HCT116 (cell line): ENCODE measurements around the gene FARP1. TPM values are rescaled to one million over a fixed set of nuclear protein-coding genes. Genes with fewer than 3 reads are reported as not detected.

Experiments used
- ATAC-seq: fragments of 200-7000 bp; cut with Tn5 transposase; 2 replicates; pipeline ENCODE4 v1.9.1; 2020; ENCODE audit warnings: mild to moderate bottlenecking, moderate library complexity
- BruUV-seq: library from RNA; stranded (reverse); fragments of 400-500 nt; replicated peaks from 2 replicates; lab custom pipeline; 2021; lab: Mats Ljungman, UMichigan
- CTCF ChIA-PET: fragments of 300-600 bp; sonication (Branson Sonifier 250); formaldehyde crosslinking; loops from one replicate; lab custom pipeline; 2021; ENCODE audit warnings: antibody characterized with exemption; lab: Charles Lee
- POLR2A ChIA-PET: fragments of 300-600, 350-600 bp; sonication (Branson Sonifier 250); formaldehyde crosslinking; loops from one replicate; lab custom pipeline; 2021; ENCODE audit warnings: antibody characterized with exemption; lab: Charles Lee
- RAD21 ChIA-PET, 2 experiments: fragments of 300-600 bp; sonication (Branson Sonifier 250); formaldehyde crosslinking; loops; one replicate each; lab custom pipeline; 2023; ENCODE audit warnings: low total read pairs in 2 of 2; ENCODE audit not compliant: uncharacterized antibody in 2 of 2, unreplicated experiment in 2 of 2, low non-redundant PET in 1 of 2; lab: Charles Lee
- DNase-seq: peaks from one replicate; pipeline ENCODE4 v3.0.0-alpha.2; 2010; ENCODE audit warnings: low read depth, low spot score
- H2AFZ ChIP-seq: fragments of 200-600 bp; shearing (Covaris generic), sonication (generic); 2 replicates; pipeline ENCODE4 v1.6.1; 2017; ENCODE audit warnings: low read depth, mixed run types, mixed read lengths, antibody characterized with exemption, low read length; ENCODE audit not compliant: poor library complexity, severe bottlenecking
- H3K27ac ChIP-seq: 2 replicates; pipeline ENCODE4 v1.5.1; 2012; ENCODE audit warnings: low read depth, low read length
- H3K27me3 ChIP-seq: fragments of 200-600 bp; sonication (generic); 2 replicates; pipeline ENCODE4 v1.6.1; 2016; ENCODE audit warnings: mixed run types, low read length, mixed read lengths; ENCODE audit not compliant: insufficient read depth
- H3K36me3 ChIP-seq, 2 experiments: fragments of 200-500 bp in 1 of 2; fragments of 200-600 bp in 1 of 2; sonication (Bioruptor generic) in 1 of 2; sonication (generic) in 1 of 2; 2 replicates each; pipeline versions ENCODE4 v1.5.1 to v1.6.1; 2014 to 2016; ENCODE audit warnings: low read length in 2 of 2, inconsistent platforms in 1 of 2, mixed read lengths in 1 of 2, mixed run types in 1 of 2; ENCODE audit not compliant: insufficient read depth in 2 of 2, control insufficient read depth in 1 of 2
- H3K4me1 ChIP-seq, 2 experiments: fragments of 200-600 bp in 1 of 2; sonication (generic) in 1 of 2; 2 replicates each; pipeline versions ENCODE4 v1.5.1 to v1.6.1; 2012 to 2017; ENCODE audit warnings: low read length in 2 of 2, inconsistent platforms in 1 of 2, mild to moderate bottlenecking in 1 of 2, mixed read lengths in 1 of 2, mixed run types in 1 of 2, moderate library complexity in 1 of 2; ENCODE audit not compliant: insufficient read depth in 2 of 2, control insufficient read depth in 1 of 2
- H3K4me2 ChIP-seq: fragments of 200-600 bp; sonication (generic); 2 replicates; pipeline ENCODE4 v1.6.1; 2017; ENCODE audit warnings: mixed run types, low read length, mixed read lengths
- H3K4me3 ChIP-seq, 2 experiments: fragments of 200-600 bp in 1 of 2; sonication (generic) in 1 of 2; replicated peaks in 1 of 2; 2 replicates each; pipeline ENCODE4 v1.5.1; 2011 to 2016; ENCODE audit warnings: low read length in 2 of 2, control low read depth in 1 of 2, low read depth in 1 of 2, mild to moderate bottlenecking in 1 of 2, mixed read lengths in 1 of 2, mixed run types in 1 of 2
- H3K79me2 ChIP-seq: fragments of 200-600 bp; sonication (generic); 2 replicates; pipeline ENCODE4 v1.6.1; 2017; ENCODE audit warnings: mild to moderate bottlenecking, mixed run types, low read length, moderate library complexity, mixed read lengths; ENCODE audit not compliant: insufficient read depth
- H3K9ac ChIP-seq: fragments of 200-600 bp; sonication (generic); 2 replicates; pipeline ENCODE4 v1.6.1; 2016; ENCODE audit warnings: low read length, mixed read lengths
- H3K9me2 ChIP-seq: fragments of 200-600 bp; sonication (generic), shearing (Covaris generic); 2 replicates; pipeline ENCODE4 v1.6.1; 2017; ENCODE audit warnings: mixed run types, mild to moderate bottlenecking, moderate library complexity; ENCODE audit not compliant: insufficient read depth
- H3K9me3 ChIP-seq, 2 experiments: fragments of 200-500 bp in 1 of 2; fragments of 200-600 bp in 1 of 2; sonication (Bioruptor generic) in 1 of 2; sonication (generic) in 1 of 2; 2 replicates each; pipeline ENCODE4 v1.6.1; 2014 to 2017; ENCODE audit warnings: low read length in 2 of 2, mixed read lengths in 2 of 2, inconsistent platforms in 1 of 2, low read depth in 1 of 2, mild to moderate bottlenecking in 1 of 2, mixed run types in 1 of 2, moderate library complexity in 1 of 2; ENCODE audit not compliant: control insufficient read depth in 1 of 2, insufficient read depth in 1 of 2
- H4K20me1 ChIP-seq: fragments of 200-600 bp; sonication (generic), shearing (Covaris generic); 2 replicates; pipeline ENCODE4 v1.6.1; 2017; ENCODE audit warnings: mixed run types, mild to moderate bottlenecking, moderate library complexity; ENCODE audit not compliant: insufficient read depth
- ATF3 ChIP-seq: IDR thresholded peaks from 2 replicates; pipeline ENCODE4 v1.6.1; 2012
- CBX3 ChIP-seq: IDR thresholded peaks from 2 replicates; pipeline ENCODE4 v1.6.1; 2012; ENCODE audit warnings: low read depth
- CEBPB ChIP-seq: IDR thresholded peaks from 2 replicates; pipeline ENCODE4 v1.6.1; 2012; ENCODE audit warnings: low read depth
- CTCF ChIP-seq, 3 experiments: fragments of 200-600 bp in 1 of 3; sonication (generic) in 1 of 3; IDR thresholded peaks in 2 of 3; conservative IDR thresholded peaks in 1 of 3; 2 replicates each; pipeline ENCODE4 v1.5.1; 2012 to 2017; ENCODE audit warnings: low read depth in 2 of 3, low read length in 2 of 3, antibody characterized with exemption in 1 of 3, borderline replicate concordance in 1 of 3, control low read depth in 1 of 3, mild to moderate bottlenecking in 1 of 3, mixed read lengths in 1 of 3, mixed run types in 1 of 3, moderate library complexity in 1 of 3; ENCODE audit not compliant: insufficient read depth in 1 of 3
- EGR1 ChIP-seq: IDR thresholded peaks from 2 replicates; pipeline ENCODE4 v1.6.1; 2012; ENCODE audit warnings: low read depth
- ELF1 ChIP-seq: IDR thresholded peaks from 2 replicates; pipeline ENCODE4 v1.6.1; 2012; ENCODE audit warnings: low read depth, borderline replicate concordance
- EZH2 ChIP-seq: fragments of 200-600 bp; sonication (generic); IDR thresholded peaks from 2 replicates; pipeline ENCODE4 v1.6.1; 2017; ENCODE audit warnings: antibody characterized with exemption, mixed run types
- POLR2AphosphoS5 ChIP-seq: IDR thresholded peaks from 2 replicates; pipeline ENCODE4 v1.6.1; 2011; ENCODE audit warnings: mild to moderate bottlenecking, low read depth, low read length, moderate library complexity
- RAD21 ChIP-seq: IDR thresholded peaks from 2 replicates; pipeline ENCODE4 v1.6.1; 2012; ENCODE audit warnings: low read depth, mild to moderate bottlenecking
- SP1 ChIP-seq: IDR thresholded peaks from 2 replicates; pipeline ENCODE4 v1.6.1; 2012; ENCODE audit warnings: low read depth
- SRF ChIP-seq: IDR thresholded peaks from 2 replicates; pipeline ENCODE4 v1.6.1; 2012; ENCODE audit warnings: low read depth
- intact Hi-C: fragments of 100-400 bp; cut with micrococcal nuclease; formaldehyde crosslinking; loops from 2 replicates; pipeline ENCODE4 v1.10.0; 2022
- total RNA-seq: library from RNA; stranded (reverse); gene quantifications from one replicate; pipeline ENCODE4 v1.2.1, GENCODE V29; 2021; ENCODE audit not compliant: unreplicated experiment

The FARP1 gene
- total RNA-seq, 1 experiment from 2014 or later = 30.5 TPM

- no peak for DNase-seq
- TF ChIP-seq SP1 = no peak
- no peak for TF ChIP-seq ELF1
- no peak for TF ChIP-seq SRF
- no peak for TF ChIP-seq ATF3
- no peak for TF ChIP-seq EGR1
- no peak for TF ChIP-seq RAD21
- TF ChIP-seq CTCF (IDR thresholded peaks at IDR 0.05 in 2 of 3, conservative IDR thresholded peaks at IDR 0.05 in 1 of 3; ENCODE audit: borderline replicate concordance in 1 of 3, insufficient read depth in 1 of 3, low read depth in 2 of 3, low read length in 2 of 3) = no peak
- no peak for TF ChIP-seq CEBPB
- TF ChIP-seq POLR2AphosphoS5 = no peak
- no peak for TF ChIP-seq CBX3
- no peak for TF ChIP-seq EZH2
- Histone ChIP-seq H3K27ac (no peak overlapping the region), H3K9ac (no peak overlapping the region), H3K4me2 (no peak overlapping the region), H3K9me2 (no peaks in the 10 kb centered on the region), H3K4me1 (no peaks in the 10 kb centered on the region), H3K79me2 (no peaks in the 10 kb centered on the region), H3K27me3 (no peaks in the 10 kb centered on the region), H3K4me3 (no peak overlapping the region), H3K9me3 (no peaks in the 10 kb centered on the region), H3K36me3 (no peaks in the 10 kb centered on the region), H4K20me1 (no peaks in the 10 kb centered on the region), H2AFZ (no peak overlapping the region)
- no peak for ATAC-seq
- RAD21 ChIA-PET = no interaction called here
- intact Hi-C loops = no loop called here
- CTCF ChIA-PET = no interaction called here
- POLR2A ChIA-PET = no interaction called here
- no TSS peak for BruUV-seq
These were observed 89.6 kb downstream of the FARP1 start for GRCh38 chr13:98232456-98232855.
